ENCODE data around the gene TRMT6.

GRCh38 chr20:5968462-5968861, 18.1 kb upstream of the TRMT6 start:
- TF ChIP-seq CTCF (IDR thresholded peaks at IDR 0.05) (no peak), POLR2A (IDR thresholded peaks at IDR 0.05) (no peak)

Measured in sigmoid colon (tissue), 3 donors.